Caco-2 (cell line): ENCODE results near the gene MGMT. TPM values are rescaled to one million over a fixed set of nuclear protein-coding genes. Genes with fewer than 3 reads are reported as not detected.

ENCODE experiments used
- BruUV-seq: library from RNA; stranded (reverse); fragments of 400-500 nt; replicated peaks from 2 replicates; lab custom pipeline; 2021; lab: Mats Ljungman, UMichigan
- CTCF ChIA-PET: fragments of 300-600 bp; sonication (Branson Sonifier 250); formaldehyde crosslinking; loops from one replicate; lab custom pipeline; 2022; ENCODE audit warnings: antibody characterized with exemption; lab: Charles Lee
- POLR2A ChIA-PET: fragments of 300-600 bp; sonication (Branson Sonifier 250); formaldehyde crosslinking; loops from one replicate; lab custom pipeline; 2022; ENCODE audit warnings: antibody characterized with exemption; lab: Charles Lee
- DNase-seq, 2 experiments: peaks; one replicate each; pipeline versions ENCODE4 v3.0.0 to v3.0.0-alpha.2; 2020 to 2022
- H3K27me3 ChIP-seq: replicated peaks from 2 replicates; pipeline ENCODE4 v1.6.0; 2011; ENCODE audit warnings: low read length; ENCODE audit not compliant: control insufficient read depth, insufficient read depth
- H3K36me3 ChIP-seq: 2 replicates; pipeline ENCODE4 v1.5.1; 2011; ENCODE audit warnings: low read length; ENCODE audit not compliant: control insufficient read depth, insufficient read depth
- H3K4me1 ChIP-seq: fragments of 250-450 bp; sonication (Bioruptor Pico); 2 replicates; pipeline ENCODE4 v1.5.1; 2020; ENCODE audit warnings: mild to moderate bottlenecking
- H3K4me3 ChIP-seq: 2 replicates; pipeline ENCODE4 v1.5.1; 2011; ENCODE audit warnings: low read depth, mild to moderate bottlenecking, control low read depth, low read length
- H3K9me3 ChIP-seq: fragments of 250-450 bp; sonication (Bioruptor Pico); 2 replicates; pipeline ENCODE4 v1.5.1; 2020; ENCODE audit warnings: mild to moderate bottlenecking, moderate library complexity
- H3K27ac Mint-ChIP-seq: one replicate; pipeline ENCODE4 v1.8.0; 2022; ENCODE audit warnings: mixed read lengths; ENCODE audit not compliant: unreplicated experiment
- H3K27me3 Mint-ChIP-seq: one replicate; pipeline ENCODE4 v1.8.0; 2022; ENCODE audit warnings: mixed read lengths; ENCODE audit not compliant: insufficient read depth, unreplicated experiment
- H3K36me3 Mint-ChIP-seq: one replicate; pipeline ENCODE4 v1.8.0; 2022; ENCODE audit warnings: mild to moderate bottlenecking, mixed read lengths; ENCODE audit not compliant: insufficient read depth, unreplicated experiment
- H3K4me1 Mint-ChIP-seq: one replicate; pipeline ENCODE4 v1.8.0; 2022; ENCODE audit warnings: low read depth, mixed read lengths; ENCODE audit not compliant: unreplicated experiment
- H3K4me3 Mint-ChIP-seq: one replicate; pipeline ENCODE4 v1.8.0; 2022; ENCODE audit warnings: mild to moderate bottlenecking, moderate library complexity, mixed read lengths; ENCODE audit not compliant: unreplicated experiment
- H3K9me3 Mint-ChIP-seq: one replicate; pipeline ENCODE4 v1.8.0; 2022; ENCODE audit warnings: mixed read lengths; ENCODE audit not compliant: unreplicated experiment
- CTCF ChIP-seq, 2 experiments: fragments of 200-600 bp in 1 of 2; IDR thresholded peaks; 1 replicate in 1 of 2; 2 replicates in 1 of 2; pipeline versions ENCODE4 v1.5.1 to v1.8.0; 2011 to 2022; ENCODE audit warnings: antibody characterized with exemption in 1 of 2, control low read depth in 1 of 2, inconsistent platforms in 1 of 2, low read depth in 1 of 2, low read length in 1 of 2, mild to moderate bottlenecking in 1 of 2, moderate library complexity in 1 of 2; ENCODE audit not compliant: insufficient read depth in 1 of 2, severe bottlenecking in 1 of 2, unreplicated experiment in 1 of 2
- intact Hi-C: fragments of 100-400 bp; cut with micrococcal nuclease; formaldehyde crosslinking; loops from one replicate; pipeline ENCODE4 v1.10.0; 2022; ENCODE audit not compliant: unreplicated experiment
- total RNA-seq: library from RNA; stranded (reverse); gene quantifications from 2 replicates; pipeline ENCODE4 v1.2.3, GENCODE V29; 2022

MGMT gene
- total RNA-seq, 1 experiment from 2014 or later, result 57.0 TPM

DNA sequence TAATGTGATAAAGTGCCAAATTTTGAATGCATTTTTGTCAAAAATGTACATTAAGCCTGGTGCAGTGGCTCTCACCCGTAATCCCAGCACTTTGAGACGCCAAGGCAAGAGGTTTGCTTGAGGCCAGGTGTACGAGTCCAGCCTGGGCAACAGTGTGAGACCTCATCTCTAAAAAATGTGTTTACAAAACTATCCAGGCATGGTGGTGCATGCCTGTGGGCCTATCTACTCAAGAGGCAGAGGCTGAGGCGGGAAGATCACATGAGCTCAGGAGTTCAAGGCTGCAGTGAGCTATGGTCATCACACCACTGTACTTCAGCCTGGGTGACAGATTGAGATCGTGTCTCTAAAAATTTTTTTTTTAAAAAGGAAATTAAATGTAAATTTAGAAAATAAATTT is 18.5 kb upstream of the MGMT start:
- H3K36me3 Mint-ChIP-seq, result no peaks in the 10 kb centered on the region
- no peak for TF ChIP-seq CTCF (IDR thresholded peaks at IDR 0.05; ENCODE audit: insufficient read depth in 1 of 2, low read depth in 1 of 2, low read length in 1 of 2, severe bottlenecking in 1 of 2, unreplicated experiment in 1 of 2)
- H3K36me3 ChIP-seq, result no peaks in the 10 kb centered on the region

DNA sequence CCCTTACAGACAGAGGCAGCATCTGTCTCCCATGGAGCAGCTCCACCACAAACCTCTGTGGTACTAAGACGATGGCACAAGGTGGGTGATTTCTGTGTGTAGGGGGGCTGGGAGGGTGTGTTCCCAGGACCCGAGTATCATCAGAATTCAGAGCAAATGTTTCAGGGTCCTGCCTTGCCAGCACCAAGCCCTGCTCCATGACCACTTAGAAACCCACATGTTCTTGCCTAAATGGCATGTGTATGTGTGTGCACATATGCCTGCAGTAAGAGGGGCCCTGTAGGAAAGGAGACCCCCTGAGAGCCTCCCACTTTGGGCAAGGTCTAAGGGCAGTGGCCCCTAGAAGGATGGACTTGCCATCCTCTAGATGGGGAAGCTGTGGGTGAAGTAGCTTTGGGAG is 17.1 kb upstream of the MGMT start:
- Mint-ChIP-seq H3K9me3 (peaks cover 6% of the 10 kb centered on the region), H3K27ac (no peak overlapping the region), H3K4me3 (no peak overlapping the region), H3K27me3 (no peaks in the 10 kb centered on the region), H3K36me3 (no peaks in the 10 kb centered on the region), H3K4me1 (peaks cover 5% of the 10 kb centered on the region)
- ChIA-PET CTCF (no interaction called here), POLR2A (no interaction called here)
- intact Hi-C loops, result no loop called here
- Histone ChIP-seq H3K27me3 (no peaks in the 10 kb centered on the region), H3K9me3 (no peaks in the 10 kb centered on the region), H3K4me1 (no peaks in the 10 kb centered on the region), H3K36me3 (no peaks in the 10 kb centered on the region), H3K4me3 (no peak overlapping the region)
- DNase-seq, result no peak
- TF ChIP-seq CTCF (IDR thresholded peaks at IDR 0.05; ENCODE audit: insufficient read depth in 1 of 2, low read depth in 1 of 2, low read length in 1 of 2, severe bottlenecking in 1 of 2, unreplicated experiment in 1 of 2), result no peak
- no TSS peak for BruUV-seq

More for the DNA sequence above, 18.5 kb upstream of the MGMT start:
- H3K4me3 ChIP-seq, result no peak overlapping the region
- ChIA-PET CTCF (no interaction called here), POLR2A (no interaction called here)
- H3K4me1 Mint-ChIP-seq, result peaks cover 5% of the 10 kb centered on the region
- peaks cover 6% of the 10 kb centered on the region for H3K9me3 Mint-ChIP-seq
- H3K27ac Mint-ChIP-seq, result no peak overlapping the region
- H3K27me3 ChIP-seq, result no peaks in the 10 kb centered on the region
- intact Hi-C loops, result no loop called here
- no peaks in the 10 kb centered on the region for H3K9me3 ChIP-seq
- no peaks in the 10 kb centered on the region for H3K27me3 Mint-ChIP-seq
- no peaks in the 10 kb centered on the region for H3K4me1 ChIP-seq
- H3K4me3 Mint-ChIP-seq, result no peak overlapping the region
- no TSS peak for BruUV-seq
- no peak for DNase-seq

DNA sequence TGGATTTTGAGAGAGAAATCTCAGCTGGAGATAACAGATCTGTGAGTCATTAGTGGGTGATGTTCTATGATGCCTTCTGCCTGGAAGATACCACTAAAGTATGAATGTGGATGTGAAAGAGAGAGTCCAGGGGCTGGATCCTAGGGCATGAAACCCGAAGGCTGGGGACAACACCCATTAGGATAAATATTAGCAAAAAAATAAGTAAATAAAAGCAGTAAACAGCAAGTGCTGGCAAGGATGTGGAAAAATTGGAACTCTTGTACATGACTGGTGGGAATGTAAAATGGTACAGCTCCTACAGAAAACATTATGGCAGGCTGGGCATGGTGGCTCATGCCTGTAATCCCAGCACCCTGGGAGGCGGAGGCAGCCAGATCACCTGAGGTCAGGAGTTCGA is 16.6 kb upstream of the MGMT start:
- Mint-ChIP-seq H3K36me3 (no peaks in the 10 kb centered on the region), H3K27ac (no peak overlapping the region), H3K4me1 (peaks cover 5% of the 10 kb centered on the region), H3K27me3 (no peaks in the 10 kb centered on the region), H3K9me3 (peaks cover 6% of the 10 kb centered on the region), H3K4me3 (no peak overlapping the region)
- intact Hi-C loops, result no loop called here
- Histone ChIP-seq H3K4me3 (no peak overlapping the region), H3K36me3 (no peaks in the 10 kb centered on the region), H3K4me1 (no peaks in the 10 kb centered on the region), H3K27me3 (no peaks in the 10 kb centered on the region), H3K9me3 (no peaks in the 10 kb centered on the region)
- DNase-seq, result no peak
- ChIA-PET CTCF (no interaction called here), POLR2A (no interaction called here)
- no peak for TF ChIP-seq CTCF (IDR thresholded peaks at IDR 0.05; ENCODE audit: insufficient read depth in 1 of 2, low read depth in 1 of 2, low read length in 1 of 2, severe bottlenecking in 1 of 2, unreplicated experiment in 1 of 2)
- BruUV-seq, result no TSS peak
